Activated CD4-positive, alpha-beta T cell treated with anti-CD3 and anti-CD28 coated beads, Interleukin-2, amount 50 U/mL, for 1 hour (primary cell): Measurements from ENCODE around the gene ME3.
"Not testable (repeated sequence)": the region's sequence is repeated elsewhere in the genome, so short reads cannot be mapped to it uniquely, and the experiment has no call there.

Experiments used
- DNase-seq: peaks from one replicate; pipeline ENCODE4 v3.0.0-alpha.2; 2020

The ME3 gene

DNA sequence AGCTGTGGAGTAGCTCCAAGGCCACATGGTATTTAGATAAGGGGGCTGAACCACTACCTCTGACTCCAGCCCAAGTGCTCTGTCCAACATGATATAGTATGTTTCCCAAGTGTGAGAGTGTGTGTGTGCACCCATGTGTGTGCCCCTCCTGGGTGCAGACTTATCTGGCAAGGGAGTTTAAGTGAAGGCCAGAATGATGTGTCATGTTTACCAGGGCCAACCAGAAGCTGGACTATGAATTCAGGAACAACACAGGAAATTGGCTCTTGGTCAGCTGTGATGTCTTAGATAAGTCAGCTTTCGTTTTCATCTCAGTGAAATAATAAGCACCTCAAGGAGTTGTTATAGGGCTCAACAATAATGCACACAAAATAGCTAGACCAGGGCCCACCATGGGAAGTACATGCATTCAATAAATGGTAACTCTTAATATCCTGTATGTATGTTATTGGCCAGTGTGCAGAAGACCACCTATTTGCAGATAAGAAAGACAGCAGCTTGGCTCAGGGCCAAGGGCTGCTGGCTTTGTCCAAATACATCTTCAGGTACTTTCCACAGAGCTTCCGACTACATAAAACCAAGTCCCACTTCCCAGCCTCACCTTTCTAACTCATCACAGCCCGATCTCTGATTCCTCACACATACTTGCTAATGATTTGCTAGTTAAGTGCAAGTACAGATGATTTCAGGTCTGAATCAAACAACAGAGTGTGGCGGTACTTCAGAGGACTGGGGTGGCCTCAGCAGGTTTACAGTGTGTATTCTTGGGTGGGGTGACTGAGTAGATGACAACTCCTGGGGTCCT is 120.9 kb downstream of the ME3 start:
- no peak for DNase-seq

DNA sequence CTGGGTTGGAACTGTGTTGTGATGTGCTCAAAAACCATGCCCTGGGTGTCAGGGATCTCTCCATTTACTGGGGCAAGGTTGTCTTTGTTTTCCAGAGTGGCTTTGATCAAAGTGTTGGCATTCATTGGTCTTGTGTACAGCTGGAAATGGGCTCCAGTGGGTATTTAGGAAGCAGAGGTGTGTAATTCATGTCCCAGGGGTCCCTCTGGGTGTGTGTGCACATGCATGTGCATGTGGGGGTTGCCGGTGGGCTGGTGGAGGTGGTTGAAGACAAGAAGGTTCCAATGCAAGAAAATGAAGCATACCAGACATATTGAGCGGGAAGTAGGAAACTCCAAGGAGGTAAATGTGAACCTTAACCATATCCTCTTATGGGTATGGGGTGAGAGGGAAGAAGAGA is 121.7 kb downstream of the ME3 start:
- DNase-seq: no peak

- no peak for DNase-seq
Measured at GRCh38 chr11:86548271-86548917, 124.0 kb downstream of the ME3 start.

GRCh38 chr11:86547727-86548126 is 124.7 kb downstream of the ME3 start:
- no peak for DNase-seq

DNA sequence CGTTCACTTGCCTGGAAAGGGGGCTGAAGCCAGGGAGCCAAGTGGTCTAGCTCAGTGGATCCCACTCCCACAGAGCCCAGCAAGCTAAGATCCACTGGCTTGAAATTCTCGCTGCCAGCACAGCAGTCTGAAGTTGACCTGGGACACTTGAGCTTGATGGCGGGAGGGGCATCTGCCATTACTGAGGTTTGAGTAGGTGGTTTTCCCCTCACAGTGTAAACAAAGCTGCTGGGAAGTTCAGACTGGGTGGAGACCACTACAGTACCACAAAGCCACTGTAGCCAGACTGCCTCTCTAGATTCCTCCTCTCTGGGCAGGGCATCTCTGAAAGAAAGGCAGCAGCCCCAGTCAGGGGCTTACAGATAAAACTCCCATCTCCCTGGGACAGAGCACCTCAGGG is 131.1 kb downstream of the ME3 start:
- not testable (repeated sequence) for DNase-seq

DNA sequence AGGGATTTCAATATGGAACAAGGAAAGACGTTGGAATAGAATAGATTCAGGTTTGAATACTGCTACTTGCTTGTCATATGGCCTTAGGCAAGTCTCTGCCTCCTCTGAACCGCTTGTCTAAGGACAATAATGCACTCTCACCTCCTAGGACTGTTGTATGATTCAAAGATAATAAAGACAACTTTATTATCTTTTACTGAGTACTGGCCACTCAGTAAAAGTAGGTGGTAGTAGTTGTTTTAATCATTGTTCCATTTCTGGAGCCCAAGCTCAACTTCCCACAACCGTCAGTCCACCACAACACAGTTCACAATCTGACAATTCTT is 134.2 kb downstream of the ME3 start:
- DNase-seq: no peak

DNA sequence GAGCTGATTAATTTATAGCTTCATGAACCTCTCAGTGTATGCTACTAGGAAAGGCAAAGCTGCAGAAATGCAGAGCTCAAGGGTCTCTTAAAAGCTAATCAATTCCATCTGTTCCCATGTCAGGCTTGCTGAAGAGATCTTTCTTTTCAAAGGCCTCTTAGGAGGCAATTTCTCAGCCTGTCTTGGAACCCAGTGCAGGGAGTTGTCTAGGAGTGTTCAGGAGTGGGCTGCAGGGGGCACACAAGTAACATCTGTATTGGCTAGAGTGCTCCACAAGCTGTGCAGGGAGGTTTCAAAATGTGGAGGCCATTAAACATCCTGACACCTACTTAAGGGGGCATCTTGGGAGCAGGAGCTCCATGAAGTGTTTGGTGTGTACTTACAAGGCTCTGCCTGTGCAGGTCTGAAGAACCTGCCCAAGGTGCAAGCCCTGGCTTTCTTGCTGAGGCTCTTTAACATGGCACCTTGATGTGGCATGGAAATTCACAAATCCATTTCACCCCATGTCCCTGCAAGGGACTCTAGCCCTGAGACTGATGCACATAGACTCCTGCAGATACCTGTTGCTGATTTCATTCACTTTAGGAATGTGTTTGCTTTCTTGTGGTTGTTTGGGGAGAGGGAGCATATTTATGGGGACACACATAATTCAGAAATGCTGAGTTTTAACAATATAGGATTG is 134.7 kb downstream of the ME3 start:
- DNase-seq: no peak

DNA sequence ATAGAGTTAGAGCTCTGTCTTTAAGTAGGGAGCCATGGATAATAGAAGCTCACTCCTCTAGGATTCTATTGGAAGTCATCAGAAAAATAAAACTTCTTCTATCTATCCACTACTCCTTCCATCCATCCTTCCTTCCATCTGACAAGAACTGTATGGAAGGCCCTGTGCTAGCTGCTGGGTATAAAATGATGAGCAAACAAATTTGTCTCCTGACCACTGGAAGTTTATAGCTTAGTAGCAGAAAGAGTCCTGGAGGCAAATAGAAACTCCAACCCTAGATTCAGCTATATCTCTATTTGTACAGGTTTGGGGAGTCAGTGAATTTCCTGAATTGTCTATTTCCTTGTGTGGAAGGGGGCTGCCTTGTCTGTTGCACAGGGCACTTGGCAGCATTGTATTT is 136.6 kb downstream of the ME3 start:
- DNase-seq: no peak

- no peak for DNase-seq
Measured at GRCh38 chr11:86524620-86525352, 147.6 kb downstream of the ME3 start.

DNA sequence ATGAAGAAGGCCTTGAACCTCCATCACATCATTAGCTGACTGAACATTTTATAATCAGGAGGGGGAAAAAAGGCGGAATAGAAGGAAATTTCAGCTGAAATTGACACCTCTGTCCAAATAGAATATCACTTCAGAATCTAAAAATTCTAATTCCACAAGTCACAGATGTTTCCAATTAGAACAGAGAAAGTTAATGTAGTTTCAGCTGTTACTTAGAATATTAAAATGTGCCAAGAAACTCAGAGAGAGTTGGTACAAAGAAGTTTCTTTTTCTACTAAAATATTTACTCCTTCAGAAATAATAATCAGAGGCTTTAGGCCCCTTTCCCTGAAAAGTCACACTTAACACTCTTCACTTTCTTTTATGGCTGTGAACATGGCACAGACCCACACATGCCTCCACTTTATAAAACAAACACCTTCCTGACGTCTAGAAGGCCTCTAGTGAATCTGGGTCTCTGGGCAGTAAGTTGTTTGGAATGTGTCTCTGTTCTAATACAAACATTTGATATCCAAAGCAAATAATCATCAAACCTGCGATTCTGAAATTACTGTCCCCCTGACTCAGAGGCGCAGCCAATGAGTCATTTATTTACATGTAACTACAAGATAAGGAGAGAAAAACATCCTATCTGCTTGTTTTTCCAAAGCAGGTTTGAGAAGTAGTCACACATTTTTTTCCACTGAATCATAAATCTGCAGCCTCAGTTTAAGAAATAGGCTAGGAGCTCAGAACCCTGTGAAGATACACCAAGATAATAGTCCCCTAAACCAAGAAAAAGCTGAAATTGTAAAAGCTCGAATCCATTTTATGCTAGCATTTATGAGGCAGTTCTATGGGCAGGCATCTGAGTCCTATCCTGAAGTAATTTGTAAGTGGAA is 148.4 kb downstream of the ME3 start:
- no peak for DNase-seq

DNA sequence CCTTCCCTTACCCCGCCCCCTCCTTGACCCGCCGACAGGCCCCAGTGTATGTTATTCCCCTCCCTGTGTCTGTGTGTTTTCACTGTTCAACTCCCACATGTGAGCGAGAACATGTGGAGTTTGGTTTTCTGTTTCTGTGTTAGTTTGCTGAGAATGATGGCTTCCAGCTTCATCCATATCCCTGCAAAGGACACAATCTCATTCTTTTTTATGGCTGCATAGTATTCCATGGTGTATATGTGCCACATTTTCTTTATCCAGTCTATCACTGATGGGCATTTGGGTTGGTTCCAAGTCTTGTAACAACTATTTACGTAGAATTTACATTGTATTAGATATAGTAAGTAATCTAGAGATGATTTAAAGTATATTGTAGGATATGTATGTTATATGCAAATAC is 149.9 kb downstream of the ME3 start:
- DNase-seq: not testable (repeated sequence)

- DNase-seq: no peak
Measured at GRCh38 chr11:86519064-86519911, 153.1 kb downstream of the ME3 start.

DNA sequence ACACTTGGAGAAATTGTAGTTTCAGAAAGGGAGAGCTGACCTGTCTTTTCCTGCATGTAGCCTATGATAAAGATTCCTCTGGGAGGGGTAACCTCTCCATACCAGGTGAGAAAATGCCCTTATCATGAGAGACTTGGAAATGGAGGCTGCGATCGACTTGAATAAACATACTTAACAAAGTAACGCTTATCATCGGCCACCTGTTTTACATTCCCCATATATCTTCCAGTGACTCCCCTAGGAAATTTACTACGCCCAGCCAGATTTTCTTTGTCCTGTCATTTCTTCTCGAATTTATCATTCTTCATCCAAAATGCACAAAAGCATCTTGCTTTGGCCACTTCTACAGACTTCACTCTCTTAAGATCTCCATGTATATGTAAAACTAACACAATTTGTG is 154.2 kb downstream of the ME3 start:
- DNase-seq: no peak

- no peak for DNase-seq
Measured at GRCh38 chr11:86517557-86517956, 154.9 kb downstream of the ME3 start.

GRCh38 chr11:86515297-86516094 is 156.9 kb downstream of the ME3 start:
- DNase-seq: no peak

DNA sequence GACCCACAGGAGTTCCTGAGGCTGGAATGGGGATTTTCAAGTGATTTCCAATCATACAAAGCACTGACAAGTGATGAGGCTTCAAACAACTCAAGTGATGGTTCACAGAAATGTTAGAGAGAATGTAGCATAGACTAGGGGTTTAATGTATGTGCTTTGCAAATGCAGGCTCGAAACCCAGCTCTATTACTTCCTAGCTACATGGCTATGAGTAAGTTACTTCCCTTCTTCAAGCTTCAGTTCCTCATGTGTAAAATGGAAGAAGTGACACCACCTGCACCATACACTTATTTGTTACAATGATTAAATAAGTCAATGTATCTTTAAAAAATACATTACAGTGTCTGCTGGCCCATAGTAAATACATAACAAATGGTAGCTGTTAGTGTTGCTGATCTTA is 158.0 kb downstream of the ME3 start:
- DNase-seq: no peak

- no peak for DNase-seq
Measured at GRCh38 chr11:86513746-86514373, 158.6 kb downstream of the ME3 start.

GRCh38 chr11:86513138-86513537 is 159.3 kb downstream of the ME3 start:
- DNase-seq: no peak

DNA sequence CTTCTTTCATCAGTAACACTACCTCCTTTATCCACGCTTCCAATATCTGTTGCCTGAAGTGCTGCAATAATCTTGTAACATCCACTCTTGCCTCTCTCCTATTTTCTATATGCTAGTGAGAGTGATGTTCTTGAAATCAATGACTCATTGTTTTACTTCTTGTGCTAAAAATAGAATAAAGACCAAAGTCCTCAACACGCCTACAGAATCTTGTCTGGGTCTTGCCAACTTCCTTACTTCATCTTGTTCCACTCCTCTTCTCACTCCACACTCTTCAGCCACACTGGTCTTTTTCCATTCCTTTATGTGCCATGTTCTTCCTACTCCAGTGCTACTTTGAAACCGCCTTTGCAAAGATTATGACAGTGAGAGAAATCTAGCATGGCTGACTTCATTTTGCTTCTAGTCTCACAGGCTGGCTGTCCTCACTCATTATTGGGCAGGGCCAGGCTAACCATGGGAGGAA is 161.3 kb downstream of the ME3 start:
- DNase-seq: no peak

DNA sequence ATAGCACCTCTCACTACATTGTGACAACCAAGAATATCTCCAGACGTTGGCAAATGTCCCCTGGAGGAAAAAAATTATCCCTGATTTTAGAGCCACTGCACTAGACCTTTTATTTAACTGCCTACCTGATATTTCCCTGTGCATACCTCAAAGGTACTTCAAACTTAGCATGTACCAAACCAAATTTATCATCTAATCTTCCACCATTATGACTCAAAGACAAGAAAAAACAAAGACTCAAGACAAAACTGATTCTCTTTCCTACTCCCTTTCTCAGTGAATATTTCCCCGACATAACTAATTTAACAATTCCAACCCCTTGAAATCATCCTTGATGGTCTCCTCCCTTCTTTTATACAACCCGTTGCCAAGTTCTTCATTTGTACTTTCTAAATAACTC is 161.7 kb downstream of the ME3 start:
- DNase-seq: no peak
